GM19372 (cell line): Measurements from ENCODE around the gene POLD3.
A peak's percentile ranks its signal among the peaks of the same experiment; 100 is the strongest.
"Not testable (repeated sequence)": the region's sequence is repeated elsewhere in the genome, so short reads cannot be mapped to it uniquely, and the experiment has no call there.

ENCODE experiments used
- ATAC-seq: cut with Tn5 transposase; IDR thresholded peaks from one replicate; pipeline ENCODE4 v1.9.1; 2021; ENCODE audit warnings: mild to moderate bottlenecking, low read depth, moderate library complexity; ENCODE audit not compliant: unreplicated experiment

POLD3 gene

DNA sequence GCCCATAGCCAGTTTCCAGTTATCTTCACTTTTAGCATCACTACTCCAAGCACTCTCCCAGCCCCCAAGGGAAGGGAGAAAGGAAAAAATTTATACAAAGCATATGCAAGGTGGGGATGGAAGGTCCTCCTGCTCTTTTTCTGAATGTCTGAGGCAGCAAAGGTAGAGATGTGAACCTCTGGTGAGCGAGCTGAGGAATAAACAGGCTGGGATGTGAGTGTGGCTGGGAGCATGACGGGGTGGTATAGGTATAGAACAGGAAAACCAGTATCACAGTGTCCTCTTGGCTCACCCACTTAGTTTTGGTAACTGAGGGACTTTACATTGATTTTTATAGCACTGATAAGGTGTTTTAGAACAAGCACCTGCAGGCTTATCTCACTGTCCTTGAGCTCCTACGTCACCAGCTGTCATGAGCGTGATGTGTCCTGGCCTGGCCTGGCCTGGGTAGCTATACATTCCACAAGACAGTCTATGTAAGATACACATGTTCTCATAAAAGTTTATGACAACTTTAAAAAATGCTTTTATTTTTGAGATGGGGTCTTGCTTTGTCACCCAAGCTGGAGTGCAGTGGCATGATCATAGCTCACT is 10.3 kb upstream of the POLD3 start:
- no peak for ATAC-seq

DNA sequence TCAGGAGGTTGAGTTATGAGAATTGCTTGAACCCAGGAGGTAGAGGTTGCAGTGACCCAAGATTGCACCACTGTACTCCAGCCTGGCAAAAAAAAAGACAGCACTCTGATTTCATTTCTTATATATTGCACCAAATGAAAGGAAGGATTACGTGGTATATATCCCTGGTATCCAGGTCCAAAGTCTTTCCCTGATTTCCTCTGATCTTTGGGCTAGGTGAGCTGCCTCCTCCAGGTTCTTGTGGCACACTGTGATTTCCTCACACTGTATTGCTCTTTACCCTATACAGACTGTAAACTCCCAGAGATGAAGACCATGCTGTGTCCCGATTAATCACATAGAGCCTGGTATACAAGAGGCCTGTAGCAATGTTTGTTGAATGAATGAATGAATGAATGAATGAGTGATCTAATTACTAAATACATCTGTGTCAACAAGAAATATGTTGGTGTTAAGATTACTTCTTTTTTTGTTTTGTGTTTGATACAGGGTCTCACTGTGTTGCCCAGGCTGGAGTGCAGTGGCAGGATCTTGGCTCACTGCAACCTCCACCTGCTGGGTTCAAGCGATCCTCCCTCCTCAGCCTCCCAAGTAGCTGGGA is 9.3 kb upstream of the POLD3 start:
- ATAC-seq = no peak

DNA sequence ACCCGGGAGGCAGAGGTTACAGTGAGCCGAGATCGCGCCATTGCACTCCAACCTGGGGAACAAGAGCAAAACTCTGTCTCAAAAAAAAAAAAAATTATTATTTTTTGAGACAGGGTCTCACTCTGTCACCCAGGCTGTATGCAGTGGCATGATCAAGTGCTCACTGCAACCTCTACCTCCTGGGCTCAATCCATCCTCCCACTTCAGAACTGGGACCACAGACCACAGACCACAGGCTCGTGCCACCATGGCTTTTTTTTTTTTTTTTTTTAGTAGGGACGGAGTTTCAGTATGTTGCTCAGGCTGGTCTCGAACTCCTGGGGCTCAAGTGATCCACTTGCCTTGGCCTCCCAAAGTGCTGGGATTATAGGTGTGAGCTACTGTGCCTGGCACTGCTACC is 1.9 kb upstream of the POLD3 start:
- not testable (repeated sequence) for ATAC-seq

DNA sequence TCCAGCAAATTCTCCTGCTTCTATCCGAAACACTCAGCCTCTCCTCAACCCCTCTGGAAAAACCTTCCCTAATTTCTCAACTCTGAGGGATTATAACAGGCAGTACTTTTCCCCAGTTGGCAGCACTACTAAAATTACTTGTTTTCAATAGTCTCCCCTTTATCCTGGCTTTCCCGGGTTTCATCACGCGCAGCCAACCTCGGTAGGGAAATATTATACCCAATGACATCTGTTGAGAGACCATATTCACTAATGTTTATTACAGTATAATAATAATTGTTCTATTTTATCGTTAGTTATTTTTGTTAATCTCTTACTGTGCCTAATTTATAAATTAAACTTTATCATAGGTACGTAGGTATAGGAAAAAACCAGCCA is 330 bp upstream of the POLD3 start:
- peak; percentile 4 for ATAC-seq

DNA sequence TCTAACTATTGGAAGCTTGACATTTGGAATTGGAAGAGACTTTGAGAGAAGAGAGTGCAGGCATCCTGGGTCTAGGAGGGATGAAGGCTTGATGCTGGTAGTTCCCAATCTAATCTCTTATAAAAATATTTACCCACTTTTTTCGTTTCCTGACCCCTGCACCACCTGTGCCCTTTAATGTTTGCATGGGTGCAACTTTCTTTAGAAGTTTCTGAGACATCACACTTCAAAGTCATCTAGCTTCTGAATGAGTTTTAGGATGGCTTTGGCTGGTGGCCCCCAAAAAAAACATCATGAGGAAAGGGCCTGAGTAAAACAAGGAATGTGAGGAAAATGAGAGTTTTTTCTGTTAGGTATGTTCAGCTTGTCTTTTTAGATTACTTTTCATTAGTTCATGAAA is 1.1 kb downstream of the POLD3 start:
- no peak for ATAC-seq

DNA sequence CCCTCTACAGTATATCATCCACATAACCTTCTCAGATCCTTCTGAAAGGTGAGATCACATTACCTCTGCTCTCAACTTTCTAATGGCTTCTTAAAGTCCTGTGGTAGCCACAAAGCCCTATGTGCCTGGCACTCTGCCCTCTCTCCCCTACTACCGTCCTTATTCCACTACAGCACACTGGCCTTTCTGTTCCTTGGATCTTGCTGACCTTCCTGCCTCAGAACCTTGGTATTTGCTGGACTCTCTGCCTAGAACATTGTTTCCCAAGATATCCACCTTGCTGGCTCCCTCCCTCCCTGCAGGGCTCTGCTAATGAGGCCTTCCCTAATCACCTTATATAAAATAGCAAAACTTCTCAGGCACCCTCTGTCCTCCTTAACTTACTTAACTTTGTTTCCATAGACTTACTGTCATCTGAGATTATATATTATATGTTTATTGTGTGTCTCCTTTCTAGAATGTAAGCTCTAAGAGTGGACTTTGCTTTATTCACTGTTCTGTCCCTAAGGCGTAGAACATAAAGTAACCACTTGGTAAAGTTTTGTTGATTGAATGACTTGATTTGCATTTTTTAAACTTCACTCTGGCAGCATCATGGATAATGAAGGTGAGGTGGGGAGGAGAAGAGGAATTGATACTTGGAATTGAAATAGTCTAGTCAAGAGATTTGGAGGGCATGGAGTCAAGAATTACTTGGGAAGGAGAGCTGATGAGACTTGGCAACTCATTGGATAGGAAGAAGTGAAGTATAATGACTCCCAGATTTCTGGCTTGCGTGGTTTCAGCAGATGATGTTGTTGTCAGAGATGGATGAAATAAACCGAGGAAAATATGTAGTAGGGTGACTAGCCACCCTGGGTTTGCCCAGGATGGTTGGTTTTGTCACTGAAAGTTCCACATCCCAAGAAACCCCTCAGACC is 10.5 kb downstream of the POLD3 start:
- ATAC-seq = no peak

DNA sequence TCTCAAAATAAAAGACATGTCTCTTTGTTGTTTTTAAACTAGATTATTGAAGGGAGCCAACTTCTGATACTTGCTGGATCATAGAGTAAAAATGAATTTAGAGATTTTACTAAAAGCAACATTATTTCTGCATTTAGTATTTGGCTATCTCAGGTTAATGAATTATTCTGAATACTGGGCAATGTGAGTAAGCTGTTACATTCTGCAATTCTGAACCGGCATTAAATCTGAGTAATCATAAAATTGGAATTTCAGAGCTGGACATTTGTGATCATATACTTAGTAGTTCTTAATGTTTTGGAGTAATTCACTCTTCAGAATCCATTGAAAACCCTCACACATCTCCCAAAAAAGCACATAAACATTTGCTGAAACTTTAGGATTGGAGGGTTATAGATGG is 11.5 kb downstream of the POLD3 start:
- ATAC-seq = no peak

DNA sequence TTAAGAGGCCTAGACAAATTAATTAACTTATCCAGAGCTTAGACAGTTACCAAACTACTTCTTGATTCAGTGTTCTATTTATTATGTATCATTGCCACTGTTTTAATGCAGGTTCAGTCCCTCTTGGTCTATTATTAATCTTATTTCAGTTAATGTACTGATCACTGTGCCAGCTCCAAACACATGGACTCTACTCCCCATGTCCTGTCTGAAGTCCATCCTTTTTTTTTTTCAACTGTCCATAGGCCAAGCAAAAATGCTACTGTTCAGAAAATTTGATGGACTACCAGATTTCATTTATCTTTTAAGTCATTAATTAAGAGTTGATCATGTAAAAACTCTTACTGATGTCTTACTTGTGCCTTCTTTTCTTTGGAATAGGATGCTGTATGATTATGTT is 11.9 kb downstream of the POLD3 start:
- no peak for ATAC-seq

DNA sequence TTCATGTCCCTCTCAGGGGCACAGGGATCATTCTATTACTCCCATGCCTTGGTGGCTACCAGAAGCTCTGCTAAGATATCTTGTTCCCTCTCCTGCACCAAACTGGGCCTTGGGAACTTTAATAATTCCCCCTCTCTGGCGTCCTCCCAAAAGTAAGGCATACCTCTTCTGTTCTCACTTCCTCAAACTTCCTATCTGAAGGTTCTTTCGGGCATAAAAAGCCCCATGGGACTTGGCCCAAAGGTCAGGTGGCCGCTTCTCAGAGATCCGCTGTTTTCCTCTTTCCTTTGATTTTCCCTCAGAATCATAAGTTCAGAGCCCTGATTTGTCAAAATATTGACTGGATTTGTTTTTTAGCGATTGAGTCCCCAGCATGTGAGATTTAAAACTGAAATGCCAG is 13.0 kb downstream of the POLD3 start:
- ATAC-seq = no peak

DNA sequence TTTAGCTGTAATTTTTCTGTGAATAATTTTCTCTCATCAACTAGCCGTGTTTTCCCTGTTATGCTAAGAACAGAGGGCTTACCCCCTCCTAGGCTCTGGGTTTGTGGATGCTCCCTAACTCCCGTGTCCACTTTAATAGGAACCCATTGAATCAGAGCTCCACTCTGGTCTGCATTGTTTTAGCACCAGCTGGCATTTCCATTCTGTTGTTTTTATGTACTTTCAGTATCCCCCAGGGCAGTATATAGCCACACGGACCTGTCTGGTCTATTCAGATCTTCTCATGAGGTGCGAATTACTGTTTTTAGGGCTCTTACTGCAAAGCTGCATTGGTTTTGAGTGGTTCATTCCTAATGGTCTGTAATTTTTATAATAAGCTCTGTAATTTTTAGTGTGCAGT is 16.0 kb downstream of the POLD3 start:
- no peak for ATAC-seq

DNA sequence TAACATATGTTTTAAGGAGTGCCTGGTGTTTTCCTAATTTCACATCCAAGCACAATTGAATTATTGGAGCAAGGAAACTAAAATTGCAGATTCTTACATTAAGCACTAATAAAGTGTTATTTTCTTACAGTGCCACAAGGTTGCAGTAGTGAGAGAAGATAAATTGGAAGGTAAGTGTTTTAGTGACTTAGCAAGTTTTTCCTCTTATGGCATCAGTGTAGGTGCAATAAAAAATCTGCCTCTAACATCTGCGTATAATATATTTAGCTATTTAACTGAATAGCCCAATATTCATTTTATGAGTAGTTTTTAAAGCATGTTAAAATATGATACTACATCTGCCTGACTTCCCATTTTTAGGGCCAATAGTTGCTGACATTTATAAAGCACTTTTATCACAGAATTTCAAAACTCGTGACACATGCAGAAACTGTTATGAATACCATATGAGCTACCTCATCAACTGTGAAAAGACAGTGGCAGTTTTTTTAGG is 19.0 kb downstream of the POLD3 start:
- ATAC-seq = no peak

DNA sequence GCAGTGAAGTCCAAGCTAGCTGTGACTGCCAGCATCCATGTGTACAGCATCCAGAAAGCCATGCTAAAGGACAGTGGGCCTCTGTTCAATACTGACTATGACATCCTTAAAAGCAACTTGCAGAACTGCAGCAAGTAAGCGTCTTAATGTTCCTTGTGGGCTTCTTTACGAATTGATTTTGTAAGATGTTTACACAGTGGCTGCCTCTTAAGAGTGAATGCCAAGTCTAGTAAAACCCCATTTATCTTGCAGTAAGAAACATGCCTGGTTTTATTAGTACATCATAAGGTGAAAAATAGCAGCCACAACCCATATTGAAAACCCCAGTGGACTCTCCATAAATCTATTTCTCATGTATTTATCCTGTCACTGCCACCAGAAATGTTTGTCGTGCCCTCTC is 20.5 kb downstream of the POLD3 start:
- no peak for ATAC-seq

DNA sequence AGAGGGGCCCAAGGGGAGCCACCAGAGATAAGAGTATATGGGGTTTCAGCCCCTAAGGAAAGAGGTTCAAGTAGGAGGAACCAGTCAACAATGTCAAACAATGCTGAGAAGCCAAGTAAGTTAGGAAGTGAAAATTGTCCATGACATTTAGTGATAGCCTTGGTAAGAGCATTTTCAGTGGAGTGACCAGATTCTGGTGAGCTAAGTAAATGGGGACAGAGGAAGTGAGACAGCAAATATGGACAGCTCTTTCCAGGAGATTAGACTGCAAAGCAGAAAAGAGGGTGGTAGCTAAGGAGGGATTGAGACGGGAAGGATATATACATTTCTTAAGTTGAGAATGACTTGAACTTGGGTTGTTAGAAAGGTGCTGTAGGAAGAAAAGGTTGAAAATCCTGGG is 22.9 kb downstream of the POLD3 start:
- ATAC-seq = no peak

DNA sequence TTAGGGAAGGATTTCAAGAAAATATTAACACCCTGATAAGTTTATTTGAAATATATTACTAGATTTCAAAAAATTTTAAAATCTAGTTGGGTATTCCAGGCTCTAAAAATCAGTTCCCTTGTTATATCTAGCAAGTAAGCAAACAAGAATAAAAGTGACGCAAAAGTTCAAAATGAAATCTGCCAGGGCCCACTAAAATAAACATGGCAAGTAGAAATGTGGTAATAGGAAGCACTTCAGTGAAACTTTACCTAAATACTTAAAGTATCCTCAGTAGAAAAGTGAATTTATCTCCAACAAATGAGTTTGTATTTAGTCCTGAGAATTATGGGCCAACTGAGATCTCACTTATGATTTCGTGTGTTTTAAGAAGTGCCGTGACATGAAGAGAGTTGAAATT is 23.6 kb downstream of the POLD3 start:
- ATAC-seq = no peak

DNA sequence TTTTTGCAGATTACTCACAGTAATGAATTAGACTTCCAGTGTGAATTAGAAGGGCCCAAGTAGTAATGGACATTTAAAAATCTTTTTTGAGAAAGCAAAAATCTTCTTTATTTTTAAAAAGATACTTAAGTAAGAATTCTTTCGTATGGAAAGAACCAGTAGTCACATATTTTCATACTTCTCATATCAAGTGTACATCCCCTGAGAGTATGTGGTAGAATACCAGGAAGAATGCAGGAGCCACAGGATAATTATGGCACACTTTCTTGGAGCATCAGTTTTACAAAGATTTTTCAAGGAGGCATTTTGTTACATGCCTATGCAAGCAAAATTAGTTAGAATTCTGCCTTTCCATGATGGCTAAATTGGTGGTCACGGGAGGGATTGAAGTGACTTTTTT is 28.1 kb downstream of the POLD3 start:
- ATAC-seq = no peak

DNA sequence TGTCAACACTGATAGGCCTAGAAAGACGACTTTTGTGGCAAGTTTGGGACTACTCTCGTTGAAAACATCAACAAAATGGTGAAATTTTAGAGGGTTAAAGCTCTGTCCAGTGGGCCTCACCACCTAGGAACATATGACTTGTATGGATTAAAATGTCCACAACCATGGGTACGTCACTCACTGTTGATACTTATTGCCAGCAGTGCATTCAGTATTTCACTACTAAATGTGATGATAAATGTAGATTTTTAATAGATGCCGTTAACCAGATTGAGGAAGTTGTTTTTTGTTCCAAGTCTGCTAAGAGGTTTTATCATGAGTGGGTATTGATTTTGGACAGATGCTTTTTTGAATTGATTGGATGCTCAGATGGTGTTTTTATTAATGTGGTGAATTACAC is 33.7 kb downstream of the POLD3 start:
- no peak for ATAC-seq

DNA sequence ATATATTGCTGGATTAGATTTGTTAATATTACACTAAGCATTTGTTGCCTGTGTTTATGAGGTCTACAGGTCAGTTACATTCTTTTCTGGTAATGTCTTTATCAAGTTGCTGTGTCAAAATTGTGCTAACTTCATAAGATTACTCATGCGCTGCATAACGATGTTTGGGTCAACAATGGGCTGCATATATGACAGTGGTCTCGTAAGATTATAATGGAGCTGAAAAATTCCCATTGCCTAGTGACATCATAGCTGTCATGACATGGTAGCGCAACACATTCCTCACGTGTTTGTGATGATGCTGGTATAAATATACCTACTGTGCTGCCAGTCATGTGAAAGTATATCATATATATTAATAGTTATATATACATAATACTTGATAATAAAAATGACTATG is 34.2 kb downstream of the POLD3 start:
- no peak for ATAC-seq

DNA sequence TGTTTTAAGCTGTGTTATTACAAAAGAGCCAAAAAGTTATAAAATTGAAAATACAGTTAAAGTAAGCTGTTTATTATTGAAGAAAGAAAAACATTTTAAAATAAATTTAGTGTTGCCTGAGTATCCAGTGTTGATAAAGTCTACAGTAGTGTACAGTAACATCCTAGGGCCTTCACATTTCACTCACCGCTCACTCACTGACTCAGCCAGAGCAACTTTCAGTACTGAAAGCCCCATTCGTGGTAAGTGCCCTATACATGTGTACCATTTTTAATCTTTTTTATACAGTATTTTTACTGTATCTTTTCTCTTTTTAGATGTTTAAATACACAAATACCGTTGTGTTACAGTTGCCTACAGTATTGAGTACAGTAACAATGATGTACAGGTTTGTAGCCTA is 35.0 kb downstream of the POLD3 start:
- ATAC-seq = no peak

DNA sequence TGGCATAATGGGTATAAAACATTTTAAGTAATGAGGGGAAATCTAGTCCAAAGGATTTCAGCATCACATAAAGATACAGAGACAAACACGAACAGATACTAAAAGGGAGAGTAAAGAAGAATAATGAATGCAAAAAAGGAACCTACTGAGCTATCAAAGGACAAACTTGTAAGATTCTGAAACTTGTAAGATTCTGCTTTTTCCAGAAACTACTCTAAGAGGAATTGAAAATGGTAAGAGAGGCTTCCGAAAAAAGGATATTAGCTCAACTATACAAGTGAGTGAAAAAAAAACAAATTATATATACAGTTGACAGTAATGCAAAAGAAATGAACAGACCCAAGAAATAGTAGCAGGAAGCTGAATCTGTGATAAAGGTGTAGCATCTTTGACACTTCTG is 37.7 kb downstream of the POLD3 start:
- ATAC-seq = no peak

DNA sequence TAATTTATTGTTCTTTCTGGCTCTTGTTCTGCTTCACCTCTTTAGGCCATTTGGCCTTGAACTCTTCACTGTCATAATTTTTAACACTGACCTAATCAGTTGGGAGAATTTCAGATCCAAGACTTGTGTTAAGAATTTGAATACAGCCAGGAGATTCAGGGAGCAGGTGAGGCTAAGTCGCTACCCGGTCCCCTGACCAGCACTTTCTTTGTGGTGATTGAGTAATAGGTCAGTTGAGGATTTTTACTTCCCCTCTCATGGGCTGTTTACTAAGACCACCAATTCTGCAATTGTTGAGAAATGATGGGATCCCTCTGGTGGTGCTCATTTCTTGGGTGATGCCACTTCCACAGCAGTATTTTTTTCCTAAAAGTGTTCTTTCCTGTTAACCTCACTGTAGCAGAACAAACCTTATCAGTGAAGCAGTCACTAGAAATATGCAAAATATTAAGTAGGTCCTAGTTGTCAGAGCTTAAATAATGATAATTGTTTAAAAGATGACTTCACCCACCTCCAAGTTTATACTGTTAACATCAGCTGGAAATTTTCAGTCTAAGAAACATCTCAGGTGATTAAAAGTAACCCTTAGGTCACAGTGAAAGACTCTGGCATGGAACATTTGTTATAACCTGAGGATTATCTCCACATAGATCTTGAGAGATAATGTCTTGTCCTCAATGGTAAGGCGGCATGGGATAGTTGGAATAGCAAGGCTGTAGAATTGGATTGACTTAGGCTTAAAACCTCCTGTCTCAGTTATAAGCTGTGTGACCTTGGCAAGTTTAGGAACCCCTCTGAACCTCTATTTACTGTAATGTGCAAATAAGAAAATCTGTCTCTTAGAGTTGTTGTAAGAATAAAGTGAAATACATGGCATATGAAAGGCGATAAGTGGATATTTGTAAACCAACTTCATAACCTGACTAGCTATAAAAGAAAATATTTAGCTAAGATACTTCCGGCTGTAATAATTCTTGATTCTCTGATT is 41.3 kb downstream of the POLD3 start:
- ATAC-seq = no peak

DNA sequence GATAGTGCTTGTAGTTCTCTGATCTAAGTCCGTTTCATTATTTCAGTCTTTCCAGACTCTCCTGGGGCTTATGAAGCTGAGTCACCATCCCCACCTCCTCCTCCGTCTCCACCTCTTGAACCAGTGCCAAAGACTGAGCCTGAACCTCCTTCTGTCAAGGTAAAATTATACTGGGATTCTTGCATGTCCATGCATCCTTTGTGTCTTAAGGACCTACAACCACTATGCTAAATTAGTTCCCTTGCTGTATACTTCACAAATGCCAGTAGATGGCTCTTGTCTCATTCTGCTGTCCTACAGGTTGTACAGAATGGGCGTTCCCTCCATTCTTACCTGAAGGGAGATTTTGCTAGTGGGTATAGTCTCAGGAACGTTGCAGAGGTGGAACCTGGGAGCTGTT is 42.2 kb downstream of the POLD3 start:
- no peak for ATAC-seq
